A204.1 (cell line): ENCODE results near the gene EXOC3L2.
"Not testable (repeated sequence)": the region's sequence is repeated elsewhere in the genome, so short reads cannot be mapped to it uniquely, and the experiment has no call there.

Experiments
- FAIRE-seq: peaks from 2 replicates; lab custom pipeline; 2012; peaks lifted over from hg19 to GRCh38; lab: Jason Lieb, UNC

EXOC3L2 gene

GRCh38 chr19:45245334-45245787 is at the start of gene EXOC3L2:
EXOC3L2 (minus strand) TSS chr19:45245407; CDS start chr19:45239045, 6,362 bp downstream.
- FAIRE-seq, result no peak

- no peak for FAIRE-seq
These were observed 49.3 kb upstream of the EXOC3L2 start for GRCh38 chr19:45294291-45295029.

- FAIRE-seq, result no peak
These were observed 48.5 kb upstream of the EXOC3L2 start for GRCh38 chr19:45293682-45294081.

- FAIRE-seq, result no peak
These were observed 46.6 kb upstream of the EXOC3L2 start for GRCh38 chr19:45291834-45292233.

GRCh38 chr19:45290381-45290931 is 45.2 kb upstream of the EXOC3L2 start:
- FAIRE-seq, result no peak

- FAIRE-seq, result no peak
These were observed 38.3 kb upstream of the EXOC3L2 start for GRCh38 chr19:45283443-45284033.

GRCh38 chr19:45280471-45280961 is 35.3 kb upstream of the EXOC3L2 start:
- FAIRE-seq, result no peak

GRCh38 chr19:45279587-45280192 is 34.5 kb upstream of the EXOC3L2 start:
- FAIRE-seq, result no peak

GRCh38 chr19:45278087-45278486 is 32.9 kb upstream of the EXOC3L2 start:
- no peak for FAIRE-seq

- no peak for FAIRE-seq
These were observed 31.1 kb upstream of the EXOC3L2 start for GRCh38 chr19:45276284-45276687.

GRCh38 chr19:45275370-45275971 is 30.3 kb upstream of the EXOC3L2 start:
- FAIRE-seq, result no peak

GRCh38 chr19:45273521-45273855 is 28.3 kb upstream of the EXOC3L2 start:
- FAIRE-seq, result no peak

GRCh38 chr19:45271735-45272108 is 26.5 kb upstream of the EXOC3L2 start:
- FAIRE-seq, result no peak

- FAIRE-seq, result no peak
These were observed 26.0 kb upstream of the EXOC3L2 start for GRCh38 chr19:45271098-45271734.

- FAIRE-seq, result not testable (repeated sequence)
These were observed 24.7 kb upstream of the EXOC3L2 start for GRCh38 chr19:45269939-45270338.

- no peak for FAIRE-seq
These were observed 22.1 kb upstream of the EXOC3L2 start for GRCh38 chr19:45267296-45267695.

- no peak for FAIRE-seq
These were observed 20.2 kb upstream of the EXOC3L2 start for GRCh38 chr19:45265375-45265774.

- FAIRE-seq, result no peak
These were observed 19.6 kb upstream of the EXOC3L2 start for GRCh38 chr19:45264781-45265317.

GRCh38 chr19:45263013-45263412 is 17.8 kb upstream of the EXOC3L2 start:
- no peak for FAIRE-seq

GRCh38 chr19:45262570-45262969 is 17.4 kb upstream of the EXOC3L2 start:
- FAIRE-seq, result no peak

- FAIRE-seq, result no peak
These were observed 13.7 kb upstream of the EXOC3L2 start for GRCh38 chr19:45258862-45259261.

- no peak for FAIRE-seq
These were observed 11.6 kb upstream of the EXOC3L2 start for GRCh38 chr19:45256836-45257235.
